ENCODE data around the gene PSMB11.

DNA sequence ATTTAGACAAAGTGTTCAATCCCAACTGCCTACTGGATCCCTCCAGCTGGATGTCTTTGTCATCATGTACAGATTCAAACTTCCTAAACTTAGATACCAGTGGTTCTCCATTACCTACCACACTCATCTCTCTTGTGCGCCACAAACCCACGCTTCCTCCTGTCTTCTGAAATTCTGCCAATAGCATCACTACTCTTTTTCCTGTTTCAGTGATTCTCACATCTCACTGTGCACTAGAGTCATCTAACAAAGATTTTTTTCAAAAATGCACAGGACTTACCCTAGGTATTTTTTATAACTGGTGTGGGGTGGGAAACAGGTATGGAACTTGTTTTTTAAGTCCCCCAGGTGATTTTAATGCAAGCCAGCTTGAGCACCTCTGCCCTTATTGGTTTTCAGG is 13.2 kb upstream of the PSMB11 start:
- TF ChIP-seq, protein P1, sequence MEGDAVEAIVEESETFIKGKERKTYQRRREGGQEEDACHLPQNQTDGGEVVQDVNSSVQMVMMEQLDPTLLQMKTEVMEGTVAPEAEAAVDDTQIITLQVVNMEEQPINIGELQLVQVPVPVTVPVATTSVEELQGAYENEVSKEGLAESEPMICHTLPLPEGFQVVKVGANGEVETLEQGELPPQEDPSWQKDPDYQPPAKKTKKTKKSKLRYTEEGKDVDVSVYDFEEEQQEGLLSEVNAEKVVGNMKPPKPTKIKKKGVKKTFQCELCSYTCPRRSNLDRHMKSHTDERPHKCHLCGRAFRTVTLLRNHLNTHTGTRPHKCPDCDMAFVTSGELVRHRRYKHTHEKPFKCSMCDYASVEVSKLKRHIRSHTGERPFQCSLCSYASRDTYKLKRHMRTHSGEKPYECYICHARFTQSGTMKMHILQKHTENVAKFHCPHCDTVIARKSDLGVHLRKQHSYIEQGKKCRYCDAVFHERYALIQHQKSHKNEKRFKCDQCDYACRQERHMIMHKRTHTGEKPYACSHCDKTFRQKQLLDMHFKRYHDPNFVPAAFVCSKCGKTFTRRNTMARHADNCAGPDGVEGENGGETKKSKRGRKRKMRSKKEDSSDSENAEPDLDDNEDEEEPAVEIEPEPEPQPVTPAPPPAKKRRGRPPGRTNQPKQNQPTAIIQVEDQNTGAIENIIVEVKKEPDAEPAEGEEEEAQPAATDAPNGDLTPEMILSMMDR (IDR thresholded peaks at IDR 0.05) = no peak
- TF ChIP-seq POLR2A (IDR thresholded peaks at IDR 0.05) = no peak
